Stimulated activated CD4-positive, alpha-beta T cell treated with anti-CD3 and anti-CD28 coated beads, TNF-alpha, amount 100 ng/mL, for 4 hours (primary cell): ENCODE results near the gene CYP3A4.
"Not testable (repeated sequence)": the region's sequence is repeated elsewhere in the genome, so short reads cannot be mapped to it uniquely, and the experiment has no call there.

Source experiments
- DNase-seq, 3 experiments: peaks; one replicate each; pipeline ENCODE4 v3.0.0-alpha.2; 2020; ENCODE audit warnings: low read depth in 3 of 3

CYP3A4 gene

DNA sequence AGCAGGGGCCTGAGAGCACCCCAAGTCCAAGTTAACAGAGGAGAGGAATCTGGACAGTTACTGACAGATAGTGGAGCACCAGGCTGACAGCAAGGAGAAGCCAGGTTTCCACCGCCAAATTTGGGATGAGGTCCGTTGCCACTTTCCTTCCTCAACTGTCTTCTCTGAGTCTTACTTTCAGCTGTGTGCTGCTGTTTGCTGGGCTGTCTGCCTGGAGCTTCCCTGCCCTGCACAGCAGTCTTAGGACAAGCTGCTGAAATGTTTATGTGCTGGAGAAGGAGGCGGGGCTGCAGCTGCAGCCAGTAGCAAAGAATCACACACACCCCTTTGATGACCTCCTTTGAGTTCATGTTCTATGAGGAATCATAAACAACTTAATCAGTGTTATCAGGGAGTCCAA is 31.6 kb downstream of the CYP3A4 start:
- DNase-seq, result no peak

DNA sequence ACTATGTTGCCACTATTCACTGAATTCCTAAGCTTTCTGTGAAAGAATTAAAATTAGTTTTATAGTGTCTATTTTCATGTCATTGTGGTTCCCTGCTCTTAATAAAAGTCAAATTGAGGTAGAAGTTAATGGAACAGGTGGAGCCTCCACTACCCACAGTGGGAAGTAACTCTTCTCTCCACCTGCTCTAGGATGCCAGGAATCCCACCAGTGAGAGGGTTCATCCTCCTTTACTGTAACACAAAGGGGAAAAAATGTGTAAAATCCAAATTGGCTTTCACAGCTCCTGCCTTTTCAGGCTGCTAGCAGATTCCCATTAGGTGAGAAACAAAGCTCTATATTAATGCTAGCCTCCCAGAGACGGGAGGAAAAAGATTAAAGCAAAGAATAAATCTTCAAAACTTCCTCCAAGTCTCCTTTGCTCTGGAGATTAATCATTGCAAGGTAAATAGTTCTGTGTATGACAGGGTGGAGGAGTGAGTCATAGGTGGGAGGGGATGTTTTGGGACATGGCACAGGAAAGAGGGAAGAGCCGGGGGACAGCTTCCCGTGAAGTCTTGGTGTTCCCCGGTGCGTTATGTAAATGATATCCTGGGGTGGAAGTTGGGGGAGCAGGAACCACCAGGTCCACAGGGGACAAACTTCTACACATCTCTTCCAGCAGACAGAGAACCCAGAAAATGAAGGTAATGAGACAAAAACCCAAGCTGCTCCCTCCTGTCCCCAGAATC is 32.5 kb downstream of the CYP3A4 start:
- DNase-seq, result not testable (repeated sequence)

DNA sequence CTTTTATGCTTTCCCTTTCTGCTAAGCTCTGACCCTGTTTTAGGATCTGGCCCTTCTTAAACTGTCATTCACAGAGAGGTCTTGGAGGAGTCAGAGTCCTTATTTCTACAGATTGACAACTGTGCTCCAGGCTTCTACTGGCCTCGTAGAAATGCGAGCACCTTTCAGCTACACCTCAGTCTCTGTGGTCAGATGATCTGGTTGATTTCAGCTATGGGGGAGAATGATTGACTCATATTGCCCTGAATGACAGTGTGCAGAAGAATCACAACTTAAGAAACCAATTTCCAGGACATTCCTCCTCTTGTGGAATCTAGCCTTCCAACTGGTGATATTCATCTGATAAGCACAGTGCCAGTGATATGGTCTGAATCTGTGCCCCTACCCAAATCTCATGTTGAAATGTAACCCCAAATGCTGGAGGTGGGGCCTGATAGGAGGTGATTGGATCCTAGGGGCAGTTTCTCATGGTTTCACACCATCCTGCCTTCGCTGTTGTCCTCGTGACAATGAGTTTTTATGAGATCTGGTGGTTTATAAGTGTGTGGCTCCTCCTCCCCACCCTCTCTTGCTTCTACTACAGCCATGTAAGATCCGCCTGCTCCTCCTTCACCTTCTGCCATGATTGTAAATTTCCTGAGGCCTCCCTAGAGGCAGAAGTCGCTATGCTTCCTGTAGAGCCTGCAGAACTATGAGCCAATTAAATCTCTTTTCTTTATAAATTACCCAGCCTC is 35.0 kb downstream of the CYP3A4 start:
- no peak for DNase-seq

DNA sequence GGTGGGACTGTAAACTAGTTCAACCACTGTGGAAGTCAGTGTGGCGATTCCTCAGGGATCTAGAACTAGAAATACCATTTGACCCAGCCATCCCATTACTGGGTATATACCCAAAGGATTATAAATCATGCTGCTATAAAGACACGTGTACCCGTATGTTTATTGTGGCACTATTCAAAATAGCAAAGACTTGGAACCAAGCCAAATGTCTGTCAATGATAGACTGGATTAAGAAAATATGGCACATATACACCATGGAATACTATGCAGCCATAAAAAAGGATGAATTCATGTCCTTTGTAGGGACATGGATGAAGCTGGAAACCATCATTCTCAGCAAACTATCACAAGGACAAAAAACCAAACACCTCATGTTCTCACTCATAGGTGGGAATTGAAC is 37.1 kb downstream of the CYP3A4 start:
- DNase-seq, result not testable (repeated sequence)

DNA sequence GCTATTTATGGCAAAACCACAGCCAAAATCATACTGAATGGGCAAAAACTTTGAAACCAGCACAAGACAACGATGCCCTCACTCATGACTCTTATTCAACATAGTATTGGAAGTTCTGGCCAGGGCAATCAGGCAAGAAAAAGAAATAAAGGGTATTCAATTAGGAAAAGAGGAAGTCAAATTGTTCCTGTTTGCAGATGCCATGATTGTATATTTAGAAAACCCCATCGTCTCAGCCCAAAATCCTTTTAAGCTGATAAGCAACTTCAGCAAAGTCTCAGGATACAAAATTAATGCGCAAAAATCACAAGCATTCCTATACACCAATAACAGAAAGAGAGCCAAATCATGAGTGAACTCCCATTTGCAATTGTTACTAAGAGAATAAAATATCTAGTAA is 38.6 kb downstream of the CYP3A4 start:
- not testable (repeated sequence) for DNase-seq

DNA sequence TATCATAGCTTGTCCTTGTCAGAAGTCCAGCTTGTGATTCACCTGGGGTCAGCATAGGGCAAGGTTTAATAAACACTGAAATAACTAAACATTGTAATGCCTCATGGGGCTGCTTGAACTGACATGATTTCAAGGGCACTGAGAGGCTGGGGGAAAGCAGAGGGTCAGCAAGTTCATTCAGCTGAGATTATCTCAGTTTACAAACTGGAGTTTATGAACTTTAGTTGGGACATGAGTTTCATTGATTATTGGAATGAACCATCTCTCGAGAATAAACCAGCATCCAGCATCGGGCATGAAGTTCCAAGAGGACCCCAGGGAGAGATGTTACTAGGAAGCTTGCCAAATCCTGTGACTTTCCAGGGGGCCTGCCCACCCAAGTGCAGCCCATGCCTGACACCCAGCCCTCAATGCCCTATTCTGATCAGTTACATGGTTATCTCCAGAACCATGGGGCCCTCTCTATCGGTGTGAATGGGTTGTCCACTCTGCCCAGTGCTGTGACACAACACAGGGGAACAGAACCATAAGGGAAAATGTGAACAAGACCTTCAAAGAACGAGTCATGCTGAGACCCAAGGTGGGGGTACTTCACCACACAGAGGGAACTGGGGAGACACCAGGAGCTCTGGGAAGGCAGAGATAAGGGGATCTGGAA is 41.1 kb downstream of the CYP3A4 start:
- no peak for DNase-seq

DNA sequence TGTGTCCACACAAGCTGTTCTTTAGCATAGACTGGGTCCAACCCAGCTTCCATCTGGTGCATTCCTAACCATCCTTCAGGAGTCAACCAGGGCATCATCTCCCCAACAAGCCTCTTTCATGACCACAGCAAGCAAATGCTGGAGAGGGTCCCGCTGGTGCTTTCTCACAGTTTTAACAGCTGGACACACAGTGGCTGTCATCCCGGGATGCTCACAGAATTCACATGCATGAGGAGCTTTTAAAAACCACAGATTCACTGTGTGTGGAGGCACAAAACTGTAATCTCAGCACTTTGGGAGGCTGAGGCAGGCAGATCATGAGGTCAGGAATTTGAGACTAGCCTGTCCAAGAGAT is 42.6 kb downstream of the CYP3A4 start:
- DNase-seq, result no peak

DNA sequence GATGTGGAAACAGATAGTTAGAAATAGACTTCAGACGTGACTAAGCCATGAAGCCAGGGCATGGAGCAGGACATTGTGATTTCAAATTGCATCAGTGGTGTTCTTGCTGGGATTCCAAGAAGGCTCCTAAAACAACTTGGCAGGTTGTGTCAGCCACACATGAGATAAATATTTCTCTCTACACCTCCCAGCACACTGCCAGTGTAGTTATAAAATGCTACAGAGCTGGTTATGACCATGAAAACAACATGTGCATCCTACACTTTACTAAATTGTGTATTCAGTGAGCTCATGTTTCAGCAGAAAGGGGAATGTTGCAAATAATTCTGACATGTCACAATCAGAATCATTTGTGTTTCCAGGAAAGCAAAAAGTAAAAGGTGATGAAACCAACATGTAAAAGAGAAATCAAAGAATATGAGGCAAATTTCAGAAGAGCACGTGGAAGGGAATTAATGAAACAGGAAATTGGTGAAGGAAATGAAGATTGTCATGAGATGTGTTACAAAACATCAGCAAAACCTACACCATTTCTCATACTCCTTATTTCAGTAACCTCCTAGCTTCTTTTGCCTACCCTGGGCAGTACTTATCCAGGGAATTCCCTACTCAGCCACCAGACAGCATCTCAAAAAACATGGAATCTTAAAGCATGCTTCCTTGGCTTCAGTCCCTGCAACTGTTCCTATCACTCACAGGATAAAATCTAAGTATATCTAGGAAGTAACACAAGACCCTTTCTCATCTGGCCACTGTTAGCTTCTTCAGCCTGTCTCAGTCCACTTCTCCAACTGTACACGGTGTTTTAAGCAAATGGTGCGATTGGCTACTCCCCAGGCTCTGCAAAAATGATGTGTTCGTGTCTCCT is 43.2 kb downstream of the CYP3A4 start:
- no peak for DNase-seq

DNA sequence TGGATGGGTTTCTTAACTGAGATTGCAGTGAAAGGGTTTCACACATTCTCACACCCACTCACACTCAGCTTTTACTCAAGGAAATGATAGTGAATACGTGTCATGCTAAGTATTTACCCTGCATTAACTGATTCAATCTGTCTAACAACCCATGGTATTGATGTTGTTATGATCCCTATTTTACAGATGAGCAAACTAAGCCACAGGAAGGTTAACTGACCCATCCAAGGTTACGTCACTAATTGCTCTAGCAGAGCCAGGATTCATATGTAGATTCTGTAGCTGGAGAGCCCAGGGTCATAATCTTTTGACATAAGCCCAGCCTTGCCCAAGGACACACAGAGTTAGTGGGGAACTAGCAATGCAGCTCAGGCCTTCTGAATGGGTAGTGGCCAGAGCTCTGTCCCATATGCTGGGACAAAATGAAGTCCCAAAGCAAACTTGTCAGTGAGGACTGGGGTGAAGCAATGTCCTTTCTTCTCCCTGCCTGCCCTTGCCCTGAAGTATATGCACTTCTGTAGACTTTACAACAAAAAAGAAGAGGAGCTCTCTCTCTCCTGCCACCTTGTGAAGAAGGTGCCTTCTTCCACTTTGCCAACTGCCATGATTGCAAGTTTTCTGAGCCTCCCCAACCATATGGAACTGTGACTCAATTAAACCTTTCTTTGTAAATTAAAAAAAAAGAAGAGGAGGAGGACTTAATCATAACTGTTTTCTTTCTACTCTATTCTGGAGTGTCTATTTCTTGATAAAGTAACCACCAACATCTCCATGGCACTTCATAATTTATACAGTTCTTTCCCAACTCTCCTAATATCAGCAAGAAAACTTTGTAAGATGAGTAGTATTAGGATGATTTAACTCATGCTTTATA is 44.0 kb downstream of the CYP3A4 start:
- DNase-seq, result no peak

DNA sequence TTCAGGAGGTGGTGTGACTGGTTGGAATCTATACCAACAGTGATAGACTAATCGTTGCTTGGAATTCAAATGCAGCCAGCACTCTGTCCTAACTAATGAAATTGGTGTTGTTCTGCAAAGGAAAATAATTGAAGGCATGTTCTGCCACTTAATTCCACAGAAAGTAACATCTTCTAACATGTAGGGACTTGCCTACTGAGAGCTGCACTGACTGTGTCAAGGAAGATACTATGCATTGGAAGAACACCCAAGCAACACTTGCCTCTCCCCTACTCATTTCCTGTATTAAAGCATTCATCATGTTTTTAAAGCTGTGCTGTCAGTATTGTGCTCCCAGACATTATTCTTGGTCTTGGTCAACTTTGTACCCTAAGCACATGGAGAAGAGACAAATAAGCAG is 46.3 kb downstream of the CYP3A4 start:
- DNase-seq, result no peak

DNA sequence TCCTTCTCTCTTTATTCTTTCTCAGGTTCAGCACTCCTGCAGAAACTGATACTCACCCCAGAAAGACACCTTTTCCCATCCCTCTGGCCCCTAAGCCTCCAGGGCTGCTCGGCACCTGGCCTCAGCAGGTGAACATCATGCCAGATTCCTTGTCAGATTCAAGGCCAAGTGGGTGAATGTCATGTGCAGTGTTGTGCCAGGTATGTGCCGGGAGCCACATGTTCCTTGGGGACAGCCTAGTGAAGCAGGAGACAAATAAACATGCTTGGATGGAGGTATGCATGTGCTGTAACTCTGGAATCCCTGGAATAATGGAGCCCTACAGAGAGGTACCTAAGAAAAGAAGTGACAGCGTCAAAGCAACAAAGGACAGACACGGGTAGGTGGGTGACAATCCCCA is 47.3 kb downstream of the CYP3A4 start:
- not testable (repeated sequence) for DNase-seq

DNA sequence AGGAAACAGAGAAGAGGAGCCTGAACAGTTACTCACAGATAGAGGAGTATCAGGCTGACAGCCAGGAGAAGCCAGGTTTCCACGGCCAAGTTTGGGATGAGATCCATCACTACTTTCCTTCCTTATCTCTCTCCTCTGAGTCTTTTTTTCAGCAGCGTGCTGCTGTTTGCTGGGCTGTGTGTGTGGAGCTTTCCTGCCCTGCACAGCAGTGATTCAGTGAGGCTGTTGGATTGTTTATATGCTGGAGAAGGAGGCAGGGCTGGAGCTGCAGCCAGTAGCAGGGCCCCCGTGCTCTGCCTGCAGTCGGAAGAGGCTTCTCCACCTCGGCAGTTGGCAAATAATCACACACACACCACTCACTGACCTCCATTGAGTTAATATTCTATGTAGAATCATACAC is 49.0 kb downstream of the CYP3A4 start, which contains the start of gene CYP3A7:
Gene CYP3A7 (minus strand): TSS at position 210 of the 400 bp plus-strand sequence. CDS start 103 bp downstream, at position 107.
- no peak for DNase-seq

DNA sequence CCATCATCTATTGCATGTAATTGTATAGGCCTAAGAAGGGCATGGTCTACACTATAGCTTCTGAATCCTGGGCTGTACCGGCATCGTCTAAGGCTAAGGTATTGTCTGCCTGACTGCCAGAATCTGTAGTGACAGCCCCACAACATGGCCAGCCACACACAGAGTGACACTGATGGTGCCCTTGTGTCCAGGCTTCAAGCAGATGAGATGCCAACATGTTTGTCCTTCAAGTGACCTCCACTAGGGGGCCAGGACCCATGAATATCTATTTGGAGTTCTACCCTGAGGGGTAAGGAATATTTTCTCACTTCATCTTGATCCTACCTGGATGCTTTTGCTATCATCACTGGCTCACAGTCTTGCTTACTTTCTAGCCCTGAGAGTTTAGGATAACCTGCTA is 50.5 kb downstream of the CYP3A4 start:
- no peak for DNase-seq

DNA sequence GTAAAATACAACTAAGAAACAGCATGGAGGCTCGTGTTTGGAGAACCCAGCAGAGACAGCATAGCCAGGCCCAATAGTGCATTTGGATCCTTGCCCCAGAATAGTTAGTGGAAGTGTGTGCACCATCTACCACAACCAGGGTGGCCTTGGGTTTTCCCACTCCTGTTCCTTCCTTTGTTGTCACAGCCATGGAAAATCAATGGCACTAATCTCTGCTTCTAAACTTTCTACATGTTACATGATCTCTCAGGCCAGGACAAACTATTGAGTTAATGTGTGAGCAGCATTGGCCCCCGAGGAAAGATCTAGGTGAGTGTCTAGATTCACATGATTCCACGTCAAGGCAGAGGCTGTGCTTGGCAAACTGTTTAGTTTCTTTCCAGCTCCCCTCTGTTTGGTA is 51.0 kb downstream of the CYP3A4 start:
- no peak for DNase-seq

DNA sequence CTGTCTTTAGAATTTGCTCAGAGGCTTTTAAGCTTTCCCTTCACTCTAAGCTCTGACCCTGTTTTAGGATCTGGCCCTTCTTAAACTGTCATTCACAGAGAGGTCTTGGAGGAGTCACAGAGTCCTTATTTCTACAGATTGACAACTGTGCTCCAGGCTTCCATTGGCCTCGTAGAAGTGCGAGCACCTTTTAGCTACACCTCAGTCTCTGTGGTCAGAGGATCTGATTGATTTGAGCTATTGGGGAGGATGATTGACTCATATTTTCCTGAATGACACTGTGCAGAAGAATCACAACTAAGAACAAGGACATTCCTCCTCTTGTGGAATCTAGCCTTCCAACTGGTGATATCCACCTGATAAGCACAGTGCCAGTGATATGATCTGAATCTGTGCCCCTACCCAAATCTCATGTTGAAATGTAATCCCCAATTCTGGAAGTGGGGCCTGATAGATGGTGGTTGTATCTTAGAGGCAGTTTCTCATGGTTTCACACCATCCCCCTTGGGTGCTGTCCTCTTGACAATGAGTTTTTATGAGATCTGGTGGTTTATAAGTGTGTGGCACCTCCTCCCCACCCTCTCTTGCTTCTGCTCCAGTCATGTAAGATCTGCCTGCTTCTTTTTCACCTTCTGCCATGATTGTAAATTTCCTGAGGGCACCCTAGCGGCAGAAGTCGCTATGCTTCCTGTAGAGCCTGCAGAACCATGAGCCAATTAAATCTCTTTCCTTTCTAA is 52.2 kb downstream of the CYP3A4 start:
- no peak for DNase-seq

DNA sequence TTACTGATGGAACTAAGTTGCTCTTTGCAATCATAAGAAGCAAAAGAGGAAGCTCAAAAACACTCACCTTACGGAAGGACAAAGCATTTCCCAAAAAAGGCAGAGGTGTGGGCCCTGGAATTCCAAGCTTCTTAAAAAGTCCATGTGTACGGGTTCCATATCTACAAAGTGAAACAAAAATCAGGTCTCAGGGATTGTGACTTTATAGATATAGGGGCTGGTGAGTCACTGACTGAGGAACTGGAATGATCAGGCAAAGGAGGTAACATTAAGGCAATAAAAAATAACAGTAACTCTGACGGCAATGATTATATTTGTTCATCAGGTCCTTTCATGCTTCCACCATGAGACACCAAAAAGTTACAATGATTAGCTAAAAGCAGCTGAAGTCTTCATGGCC is 53.0 kb downstream of the CYP3A4 start:
- no peak for DNase-seq

DNA sequence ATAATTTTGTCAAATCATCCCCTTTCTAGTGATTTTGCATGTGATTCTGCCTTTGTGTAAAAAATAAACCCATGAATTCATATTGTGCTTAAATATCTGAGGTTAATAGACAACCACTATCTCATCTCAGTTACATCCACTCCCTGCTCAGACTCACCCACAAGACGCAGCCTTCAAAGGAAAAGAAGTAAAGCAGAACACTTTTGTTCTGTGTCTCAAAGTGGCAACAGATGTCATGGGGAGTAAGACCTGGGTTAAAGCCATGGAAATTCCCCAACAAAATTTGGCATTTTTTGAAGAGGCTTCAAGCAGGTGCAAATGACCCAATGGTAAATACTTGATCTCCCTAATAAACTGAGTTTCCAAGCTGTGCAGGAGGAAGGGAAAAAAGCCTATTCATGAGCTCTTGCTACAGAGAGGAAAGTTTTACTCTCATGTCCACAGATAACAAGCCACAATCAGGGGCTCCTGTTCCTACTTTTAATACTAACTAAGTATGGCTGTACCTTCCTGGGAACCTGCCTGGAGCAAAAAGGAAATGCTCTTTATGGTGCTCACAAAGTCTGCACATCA is 53.7 kb downstream of the CYP3A4 start:
- DNase-seq, result no peak

DNA sequence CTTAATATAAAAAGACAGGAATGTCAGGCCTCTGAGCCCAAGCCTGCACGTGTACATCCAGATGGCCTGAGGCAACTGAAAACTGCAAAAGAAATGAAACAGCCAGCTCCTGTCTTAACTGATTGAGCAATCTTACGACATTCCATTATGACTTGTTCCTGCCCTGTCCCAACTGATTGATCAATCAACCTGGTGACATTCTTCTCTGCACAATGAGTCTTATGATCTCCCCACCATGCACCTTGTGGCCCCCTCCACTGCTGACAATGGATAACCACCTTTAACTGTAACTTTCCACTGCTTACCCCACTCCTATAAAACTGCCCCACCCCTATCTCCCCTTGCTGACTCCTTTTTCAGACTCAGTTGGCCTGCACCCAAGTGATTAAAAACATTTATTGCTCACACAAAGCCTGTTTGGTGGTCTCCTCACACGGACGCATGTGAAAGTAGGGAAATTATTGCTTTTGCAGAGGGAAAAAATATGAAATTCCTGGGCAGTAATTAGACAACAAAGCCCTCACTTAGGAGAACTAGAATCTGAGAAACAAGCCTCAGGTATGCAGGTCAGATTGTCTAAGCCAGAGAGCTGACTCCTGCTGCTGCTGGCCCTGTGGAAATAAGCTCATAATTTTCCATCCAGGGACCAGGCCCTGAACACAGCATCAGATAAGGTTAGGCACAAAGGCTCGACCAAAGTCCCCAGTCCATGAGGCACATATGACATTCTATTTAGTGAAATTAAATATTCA is 54.3 kb downstream of the CYP3A4 start:
- DNase-seq, result no peak

DNA sequence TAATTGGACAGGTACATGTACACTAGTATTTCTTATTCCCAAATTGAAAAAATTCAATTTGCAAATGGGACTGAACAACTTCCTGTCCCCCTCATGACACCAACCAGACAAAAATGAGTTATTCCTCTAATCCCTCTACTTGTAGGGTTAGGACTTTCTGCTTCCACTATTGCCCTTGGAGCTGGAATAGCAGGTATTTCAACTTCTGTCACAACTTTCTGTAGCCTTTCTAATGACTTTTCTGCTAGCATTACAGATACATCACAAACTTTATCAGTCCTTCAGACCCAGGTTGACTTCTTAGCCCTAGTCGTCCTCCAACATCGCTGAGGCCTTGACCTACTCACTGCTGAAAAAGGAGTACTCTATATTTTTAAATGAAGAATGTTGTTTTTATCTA is 55.4 kb downstream of the CYP3A4 start:
- DNase-seq, result no peak
